Neutrophil (primary cell): Measurements from ENCODE around the gene ADCY5.

ENCODE experiments used
- H3K27ac ChIP-seq: fragments of 200-600 bp; sonication (generic); 2 replicates; pipeline ENCODE4 v1.5.1; 2016; ENCODE audit warnings: mild to moderate bottlenecking, moderate library complexity
- H3K27me3 ChIP-seq: fragments of 200-600 bp; sonication (generic); 2 replicates; pipeline ENCODE4 v1.6.0; 2016; ENCODE audit warnings: mild to moderate bottlenecking
- H3K36me3 ChIP-seq: fragments of 200-600 bp; sonication (generic); 2 replicates; pipeline ENCODE4 v1.5.1; 2017
- H3K4me1 ChIP-seq, 2 experiments: fragments of 200-600 bp in 1 of 2; sonication (generic) in 1 of 2; 1 replicate in 1 of 2; 2 replicates in 1 of 2; pipeline versions ENCODE4 v1.5.1 to v1.6.1; 2013 to 2016; ENCODE audit warnings: low read depth in 1 of 2, low read length in 1 of 2, mild to moderate bottlenecking in 1 of 2, moderate library complexity in 1 of 2; ENCODE audit not compliant: control insufficient read depth in 1 of 2, insufficient read depth in 1 of 2
- H3K4me3 ChIP-seq, 2 experiments: fragments of 200-600 bp in 1 of 2; sonication (generic) in 1 of 2; 1 replicate in 1 of 2; 2 replicates in 1 of 2; pipeline ENCODE4 v1.5.1; 2013 to 2016; ENCODE audit warnings: low read depth in 1 of 2, low read length in 1 of 2, mild to moderate bottlenecking in 1 of 2, moderate library complexity in 1 of 2
- H3K9me3 ChIP-seq: fragments of 200-600 bp; sonication (generic); 2 replicates; pipeline ENCODE4 v1.5.1; 2016
- TF ChIP-seq, protein P1 (sequence below): fragments of 200-600 bp; sonication (generic); IDR thresholded peaks from 2 replicates; pipeline ENCODE4 v1.5.1; 2016; ENCODE audit warnings: antibody characterized with exemption

ADCY5 gene

GRCh38 chr3:123313889-123314288 is 135.0 kb downstream of the ADCY5 start:
- Histone ChIP-seq H3K27me3 (peaks cover 37% of the 10 kb centered on the region), H3K36me3 (no peaks in the 10 kb centered on the region), H3K4me1 (no peaks in the 10 kb centered on the region), H3K27ac (no peak overlapping the region), H3K9me3 (no peaks in the 10 kb centered on the region), H3K4me3 (no peak overlapping the region)
- TF ChIP-seq, protein P1, sequence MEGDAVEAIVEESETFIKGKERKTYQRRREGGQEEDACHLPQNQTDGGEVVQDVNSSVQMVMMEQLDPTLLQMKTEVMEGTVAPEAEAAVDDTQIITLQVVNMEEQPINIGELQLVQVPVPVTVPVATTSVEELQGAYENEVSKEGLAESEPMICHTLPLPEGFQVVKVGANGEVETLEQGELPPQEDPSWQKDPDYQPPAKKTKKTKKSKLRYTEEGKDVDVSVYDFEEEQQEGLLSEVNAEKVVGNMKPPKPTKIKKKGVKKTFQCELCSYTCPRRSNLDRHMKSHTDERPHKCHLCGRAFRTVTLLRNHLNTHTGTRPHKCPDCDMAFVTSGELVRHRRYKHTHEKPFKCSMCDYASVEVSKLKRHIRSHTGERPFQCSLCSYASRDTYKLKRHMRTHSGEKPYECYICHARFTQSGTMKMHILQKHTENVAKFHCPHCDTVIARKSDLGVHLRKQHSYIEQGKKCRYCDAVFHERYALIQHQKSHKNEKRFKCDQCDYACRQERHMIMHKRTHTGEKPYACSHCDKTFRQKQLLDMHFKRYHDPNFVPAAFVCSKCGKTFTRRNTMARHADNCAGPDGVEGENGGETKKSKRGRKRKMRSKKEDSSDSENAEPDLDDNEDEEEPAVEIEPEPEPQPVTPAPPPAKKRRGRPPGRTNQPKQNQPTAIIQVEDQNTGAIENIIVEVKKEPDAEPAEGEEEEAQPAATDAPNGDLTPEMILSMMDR = no peak

GRCh38 chr3:123312331-123313265 is 136.3 kb downstream of the ADCY5 start:
- Histone ChIP-seq H3K27ac (no peak overlapping the region), H3K4me1 (no peaks in the 10 kb centered on the region), H3K27me3 (peaks cover 37% of the 10 kb centered on the region), H3K9me3 (no peaks in the 10 kb centered on the region), H3K4me3 (no peak overlapping the region), H3K36me3 (no peaks in the 10 kb centered on the region)
- TF ChIP-seq, protein P1 = no peak

DNA sequence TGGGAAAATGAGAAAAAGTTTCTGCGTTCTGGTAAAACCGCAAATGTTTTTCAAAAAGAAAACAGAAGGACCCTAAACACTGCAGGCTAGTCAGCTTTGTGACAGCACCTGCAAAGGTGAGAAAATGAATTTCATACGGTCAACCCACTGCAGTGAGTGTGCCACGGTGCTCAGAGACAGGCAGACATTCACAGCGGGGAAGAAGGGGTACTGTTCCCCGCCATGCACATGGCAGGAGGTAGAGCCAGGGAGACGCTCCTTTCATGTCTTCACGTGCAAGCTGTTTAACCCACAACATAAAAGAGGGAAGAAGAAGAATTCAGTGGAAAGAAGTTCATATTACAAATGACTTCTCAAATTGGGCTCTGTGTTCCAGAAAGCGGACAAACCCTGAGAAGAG is 137.7 kb downstream of the ADCY5 start:
- H3K4me1 ChIP-seq = no peaks in the 10 kb centered on the region
- H3K9me3 ChIP-seq = no peaks in the 10 kb centered on the region
- TF ChIP-seq, protein P1 = no peak
- peaks cover 39% of the 10 kb centered on the region for H3K27me3 ChIP-seq
- no peak overlapping the region for H3K4me3 ChIP-seq
- H3K27ac ChIP-seq = no peak overlapping the region
- no peaks in the 10 kb centered on the region for H3K36me3 ChIP-seq

DNA sequence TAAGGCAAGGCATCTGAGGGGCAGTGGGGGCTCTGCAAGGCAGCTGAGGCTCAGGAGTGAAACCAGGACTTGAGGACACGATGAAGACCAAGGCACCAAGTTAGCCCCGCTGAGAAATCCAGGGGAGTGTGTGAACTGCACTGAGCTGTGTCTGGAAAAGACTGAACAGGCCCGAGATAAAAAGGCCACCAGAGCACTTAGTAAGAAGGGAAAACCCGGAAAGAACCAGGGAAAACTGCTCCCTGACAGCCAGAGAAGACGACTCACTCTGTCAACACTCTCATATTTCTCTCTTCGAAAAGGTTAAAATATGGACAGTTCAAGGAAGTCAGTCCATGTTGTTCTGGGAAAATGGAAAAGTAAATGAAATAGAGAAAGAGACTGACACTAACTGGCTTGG is 138.1 kb downstream of the ADCY5 start:
- TF ChIP-seq, protein P1 = no peak
- peaks cover 35% of the 10 kb centered on the region for H3K27me3 ChIP-seq
- no peaks in the 10 kb centered on the region for H3K9me3 ChIP-seq
- H3K4me1 ChIP-seq = no peaks in the 10 kb centered on the region
- no peaks in the 10 kb centered on the region for H3K36me3 ChIP-seq
- H3K27ac ChIP-seq = no peak overlapping the region
- no peak overlapping the region for H3K4me3 ChIP-seq

DNA sequence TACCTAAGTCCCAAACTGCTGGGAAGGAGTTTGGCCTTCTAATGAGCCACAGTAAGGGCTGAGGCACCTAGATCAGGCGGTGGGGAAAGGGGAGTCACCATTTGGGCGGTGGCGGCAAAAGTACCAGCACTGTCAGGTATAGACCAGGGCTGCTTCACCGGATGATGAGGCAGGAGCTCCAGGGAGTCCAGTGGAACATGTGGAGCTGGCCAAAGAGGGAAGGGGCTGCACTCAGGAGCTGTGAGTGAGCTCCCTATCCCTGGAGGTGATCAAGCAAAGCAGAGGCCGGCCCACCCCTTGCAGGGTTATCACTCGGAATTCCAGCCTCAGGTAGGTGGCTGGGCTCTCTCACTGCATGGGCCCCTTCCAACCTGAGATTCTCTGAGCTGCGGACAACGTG is 138.7 kb downstream of the ADCY5 start:
- TF ChIP-seq, protein P1 = no peak
- H3K27ac ChIP-seq = no peak overlapping the region
- H3K4me1 ChIP-seq = no peaks in the 10 kb centered on the region
- no peak overlapping the region for H3K4me3 ChIP-seq
- no peaks in the 10 kb centered on the region for H3K36me3 ChIP-seq
- H3K27me3 ChIP-seq = peaks cover 29% of the 10 kb centered on the region
- H3K9me3 ChIP-seq = no peaks in the 10 kb centered on the region
